GM18498 (cell line): Measurements from ENCODE around the gene SPEF1.
A peak's percentile ranks its signal among the peaks of the same experiment; 100 is the strongest.
"Not testable (repeated sequence)": the region's sequence is repeated elsewhere in the genome, so short reads cannot be mapped to it uniquely, and the experiment has no call there.

Experiments
- ATAC-seq: cut with Tn5 transposase; IDR thresholded peaks from one replicate; pipeline ENCODE4 v1.9.1; 2021; ENCODE audit warnings: mild to moderate bottlenecking, moderate library complexity; ENCODE audit not compliant: unreplicated experiment

The SPEF1 gene

GRCh38 chr20:3811467-3812258 is 30.4 kb upstream of the SPEF1 start:
- ATAC-seq: peak; percentile 54

- no peak for ATAC-seq
Observed at GRCh38 chr20:3808544-3808943, 27.3 kb upstream of the SPEF1 start.

GRCh38 chr20:3804781-3805180 is 23.5 kb upstream of the SPEF1 start:
- no peak for ATAC-seq

GRCh38 chr20:3804254-3804751 is 23.1 kb upstream of the SPEF1 start:
- ATAC-seq: no peak

GRCh38 chr20:3803854-3804253 is 22.6 kb upstream of the SPEF1 start:
- no peak for ATAC-seq

GRCh38 chr20:3803289-3803688 is 22.0 kb upstream of the SPEF1 start:
- no peak for ATAC-seq

- no peak for ATAC-seq
Observed at GRCh38 chr20:3802524-3803239, 21.4 kb upstream of the SPEF1 start.

- ATAC-seq: no peak
Observed at GRCh38 chr20:3801846-3802245, 20.6 kb upstream of the SPEF1 start.

GRCh38 chr20:3801299-3801698 is 20.1 kb upstream of the SPEF1 start:
- no peak for ATAC-seq

- no peak for ATAC-seq
Observed at GRCh38 chr20:3800878-3801260, 19.6 kb upstream of the SPEF1 start.

- ATAC-seq: no peak
Observed at GRCh38 chr20:3800256-3800877, 19.1 kb upstream of the SPEF1 start.

- ATAC-seq: no peak
Observed at GRCh38 chr20:3798908-3799248, 17.6 kb upstream of the SPEF1 start.

GRCh38 chr20:3798373-3798768 is 17.1 kb upstream of the SPEF1 start:
- ATAC-seq: no peak

GRCh38 chr20:3797592-3798372 is 16.5 kb upstream of the SPEF1 start:
- no peak for ATAC-seq

- no peak for ATAC-seq
Observed at GRCh38 chr20:3797226-3797545, 15.9 kb upstream of the SPEF1 start.

- ATAC-seq: peak; percentile 12
Observed at GRCh38 chr20:3796477-3797225, 15.4 kb upstream of the SPEF1 start.

- peak; percentile 66 for ATAC-seq
Observed at GRCh38 chr20:3795511-3796468, 14.5 kb upstream of the SPEF1 start, which contains the start of gene CDC25B. Gene CDC25B, plus strand, starts transcription at chr20:3796310. Its CDS starts 222 bp downstream, at chr20:3796532.

- no peak for ATAC-seq
Observed at GRCh38 chr20:3794701-3795420, 13.6 kb upstream of the SPEF1 start.

- not testable (repeated sequence) for ATAC-seq
Observed at GRCh38 chr20:3794168-3794567, 12.9 kb upstream of the SPEF1 start.
